G401.6 (cell line): Measurements from ENCODE around the gene KRI1.
A peak's percentile ranks its signal among the peaks of the same experiment; 100 is the strongest.

Source experiments
- FAIRE-seq: peaks from 2 replicates; lab custom pipeline; 2012; peaks lifted over from hg19 to GRCh38; lab: Jason Lieb, UNC

KRI1 gene

GRCh38 chr19:10565567-10566407, at the start of gene KRI1:
Gene KRI1, minus strand, starts transcription at chr19:10566010. Its CDS starts 11 bp downstream, at chr19:10565999.
- peak; percentile 47 for FAIRE-seq

- no peak for FAIRE-seq
Observed at GRCh38 chr19:10612499-10613119, 46.8 kb upstream of the KRI1 start.

GRCh38 chr19:10611907-10612306, 46.1 kb upstream of the KRI1 start:
- no peak for FAIRE-seq

- FAIRE-seq, result no peak
Observed at GRCh38 chr19:10604460-10604980, 38.7 kb upstream of the KRI1 start.

GRCh38 chr19:10603873-10604459, 38.2 kb upstream of the KRI1 start:
- peak; percentile 39 for FAIRE-seq

- no peak for FAIRE-seq
Observed at GRCh38 chr19:10603084-10603872, 37.5 kb upstream of the KRI1 start.

- FAIRE-seq, result no peak
Observed at GRCh38 chr19:10602330-10603083, 36.7 kb upstream of the KRI1 start.

GRCh38 chr19:10601999-10602329, 36.2 kb upstream of the KRI1 start:
- no peak for FAIRE-seq

GRCh38 chr19:10600149-10600548, 34.3 kb upstream of the KRI1 start:
- FAIRE-seq, result no peak

- no peak for FAIRE-seq
Observed at GRCh38 chr19:10593820-10594637, 28.2 kb upstream of the KRI1 start.

- no peak for FAIRE-seq
Observed at GRCh38 chr19:10593148-10593547, 27.3 kb upstream of the KRI1 start.

- no peak for FAIRE-seq
Observed at GRCh38 chr19:10587839-10588150, 22.0 kb upstream of the KRI1 start.

- no peak for FAIRE-seq
Observed at GRCh38 chr19:10587022-10587838, 21.4 kb upstream of the KRI1 start, which contains the start of gene AP1M2. Gene AP1M2, minus strand, starts transcription at chr19:10587312. Its CDS starts 81 bp downstream, at chr19:10587231.

- FAIRE-seq, result no peak
Observed at GRCh38 chr19:10586396-10586795, 20.6 kb upstream of the KRI1 start.

GRCh38 chr19:10583036-10583776, 17.4 kb upstream of the KRI1 start:
- no peak for FAIRE-seq

GRCh38 chr19:10582091-10582490, 16.3 kb upstream of the KRI1 start:
- FAIRE-seq, result no peak

- peak; percentile 96 for FAIRE-seq
Observed at GRCh38 chr19:10580979-10581631, 15.3 kb upstream of the KRI1 start.

- no peak for FAIRE-seq
Observed at GRCh38 chr19:10577951-10578350, 12.1 kb upstream of the KRI1 start.
